ENCODE measurements around the gene SMIM20.

DNA sequence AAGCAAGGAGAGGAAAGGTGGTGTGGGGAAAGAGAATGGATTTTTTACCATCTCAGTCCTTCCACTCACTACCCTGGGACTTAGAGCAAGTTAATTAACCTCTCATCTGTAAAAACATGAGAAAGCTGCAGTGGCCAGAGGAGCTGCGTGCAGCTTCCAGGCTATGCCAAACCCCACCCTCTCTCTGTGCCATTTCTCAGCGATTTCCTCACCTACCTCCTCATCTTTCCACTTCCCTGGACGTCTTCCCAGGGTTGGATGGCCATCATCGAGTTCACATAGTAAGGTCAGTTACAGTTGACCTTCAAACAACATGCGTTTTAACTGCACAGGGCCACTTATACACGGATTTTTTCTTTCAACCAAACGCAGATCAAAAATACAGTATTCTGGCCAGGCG, 64.3 kb downstream of the SMIM20 start:
- TF ChIP-seq, protein P1, sequence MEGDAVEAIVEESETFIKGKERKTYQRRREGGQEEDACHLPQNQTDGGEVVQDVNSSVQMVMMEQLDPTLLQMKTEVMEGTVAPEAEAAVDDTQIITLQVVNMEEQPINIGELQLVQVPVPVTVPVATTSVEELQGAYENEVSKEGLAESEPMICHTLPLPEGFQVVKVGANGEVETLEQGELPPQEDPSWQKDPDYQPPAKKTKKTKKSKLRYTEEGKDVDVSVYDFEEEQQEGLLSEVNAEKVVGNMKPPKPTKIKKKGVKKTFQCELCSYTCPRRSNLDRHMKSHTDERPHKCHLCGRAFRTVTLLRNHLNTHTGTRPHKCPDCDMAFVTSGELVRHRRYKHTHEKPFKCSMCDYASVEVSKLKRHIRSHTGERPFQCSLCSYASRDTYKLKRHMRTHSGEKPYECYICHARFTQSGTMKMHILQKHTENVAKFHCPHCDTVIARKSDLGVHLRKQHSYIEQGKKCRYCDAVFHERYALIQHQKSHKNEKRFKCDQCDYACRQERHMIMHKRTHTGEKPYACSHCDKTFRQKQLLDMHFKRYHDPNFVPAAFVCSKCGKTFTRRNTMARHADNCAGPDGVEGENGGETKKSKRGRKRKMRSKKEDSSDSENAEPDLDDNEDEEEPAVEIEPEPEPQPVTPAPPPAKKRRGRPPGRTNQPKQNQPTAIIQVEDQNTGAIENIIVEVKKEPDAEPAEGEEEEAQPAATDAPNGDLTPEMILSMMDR (IDR thresholded peaks at IDR 0.05), result no peak
- TF ChIP-seq POLR2A (IDR thresholded peaks at IDR 0.05) (no peak), POLR2AphosphoS5 (IDR thresholded peaks at IDR 0.05) (no peak)

Measured in gastroesophageal sphincter (tissue), 3 donors.